NCI-H82 (cell line): ENCODE results near the gene CLK3.
"Not testable (repeated sequence)": the region's sequence is repeated elsewhere in the genome, so short reads cannot be mapped to it uniquely, and the experiment has no call there.

Source experiments
- DNase-seq: peaks from one replicate; lab custom pipeline; 2025; lab: John Stamatoyannopoulos, UW

The CLK3 gene

DNA sequence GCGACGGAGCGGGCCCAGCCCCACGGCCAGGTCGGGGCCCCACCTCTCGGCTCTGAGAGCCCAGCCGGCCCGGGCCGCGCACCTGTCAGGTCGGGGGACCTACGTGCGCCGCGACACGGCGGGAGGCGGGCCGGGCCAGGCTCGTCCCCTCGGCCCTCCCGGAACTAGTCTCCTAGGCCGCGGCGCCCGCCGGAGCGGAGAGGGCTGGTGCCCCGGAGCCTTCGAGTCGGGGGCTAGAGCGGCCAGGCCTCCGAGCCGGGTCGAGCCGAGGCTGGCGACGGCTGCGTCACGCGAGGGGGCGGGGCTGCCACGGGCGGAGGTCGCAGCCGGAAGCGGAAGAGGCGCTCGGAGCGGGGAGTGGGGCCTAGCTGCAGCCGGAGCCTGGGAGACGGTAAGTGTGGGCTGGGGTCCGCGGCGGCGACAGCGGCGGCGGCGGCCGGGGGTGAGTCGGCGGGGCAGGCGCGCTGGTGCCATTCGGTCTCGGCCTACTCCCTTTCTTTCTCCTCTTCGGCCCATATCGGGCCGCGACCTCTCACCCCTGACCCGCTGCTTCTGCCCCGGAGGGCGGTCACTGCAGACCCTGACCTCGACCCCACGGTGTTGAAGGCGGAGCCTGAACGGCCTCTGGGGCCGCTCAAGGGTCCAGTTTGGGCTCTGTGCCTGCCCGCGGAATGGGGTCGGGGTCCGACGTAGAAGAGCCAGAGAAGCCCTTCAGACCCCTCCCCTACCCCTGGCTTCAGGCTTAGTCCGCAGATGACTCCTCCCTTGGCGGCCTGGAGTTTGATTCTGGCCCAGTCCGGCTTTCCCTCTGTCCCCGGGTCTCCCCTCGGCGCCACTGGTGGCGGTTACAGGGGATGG is at the start of gene CLK3:
Gene CLK3 (plus strand): TSS at position 329 of the 858 bp plus-strand sequence. CDS start 3,361 bp downstream, outside the sequence.
- peak; percentile 98 for DNase-seq

GRCh38 chr15:74568594-74568993 is 47.0 kb upstream of the CLK3 start:
- DNase-seq: no peak

DNA sequence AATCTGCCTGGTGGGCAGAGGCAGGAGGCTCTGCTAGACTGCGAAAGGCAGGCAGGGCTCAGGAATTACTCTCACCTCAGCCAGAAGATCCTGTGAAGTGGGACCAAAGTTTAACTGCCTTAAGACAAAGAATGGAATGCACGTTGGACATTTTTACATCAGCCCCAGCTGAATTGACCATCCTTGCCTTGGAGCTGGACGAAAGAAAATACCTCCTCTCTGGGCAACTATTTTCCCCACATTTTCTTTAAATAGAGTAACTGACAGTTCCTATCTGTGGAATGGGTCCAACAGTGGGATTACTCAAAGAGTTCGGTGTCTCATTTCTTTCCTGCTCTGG is 45.9 kb upstream of the CLK3 start:
- no peak for DNase-seq

GRCh38 chr15:74571191-74571590 is 44.4 kb upstream of the CLK3 start:
- DNase-seq: no peak

- DNase-seq: peak; percentile 74
These were observed 41.6 kb upstream of the CLK3 start for GRCh38 chr15:74573987-74574386.

- DNase-seq: no peak
These were observed 37.1 kb upstream of the CLK3 start for GRCh38 chr15:74578496-74578994.

GRCh38 chr15:74579001-74579400 is 36.6 kb upstream of the CLK3 start:
- DNase-seq: no peak

DNA sequence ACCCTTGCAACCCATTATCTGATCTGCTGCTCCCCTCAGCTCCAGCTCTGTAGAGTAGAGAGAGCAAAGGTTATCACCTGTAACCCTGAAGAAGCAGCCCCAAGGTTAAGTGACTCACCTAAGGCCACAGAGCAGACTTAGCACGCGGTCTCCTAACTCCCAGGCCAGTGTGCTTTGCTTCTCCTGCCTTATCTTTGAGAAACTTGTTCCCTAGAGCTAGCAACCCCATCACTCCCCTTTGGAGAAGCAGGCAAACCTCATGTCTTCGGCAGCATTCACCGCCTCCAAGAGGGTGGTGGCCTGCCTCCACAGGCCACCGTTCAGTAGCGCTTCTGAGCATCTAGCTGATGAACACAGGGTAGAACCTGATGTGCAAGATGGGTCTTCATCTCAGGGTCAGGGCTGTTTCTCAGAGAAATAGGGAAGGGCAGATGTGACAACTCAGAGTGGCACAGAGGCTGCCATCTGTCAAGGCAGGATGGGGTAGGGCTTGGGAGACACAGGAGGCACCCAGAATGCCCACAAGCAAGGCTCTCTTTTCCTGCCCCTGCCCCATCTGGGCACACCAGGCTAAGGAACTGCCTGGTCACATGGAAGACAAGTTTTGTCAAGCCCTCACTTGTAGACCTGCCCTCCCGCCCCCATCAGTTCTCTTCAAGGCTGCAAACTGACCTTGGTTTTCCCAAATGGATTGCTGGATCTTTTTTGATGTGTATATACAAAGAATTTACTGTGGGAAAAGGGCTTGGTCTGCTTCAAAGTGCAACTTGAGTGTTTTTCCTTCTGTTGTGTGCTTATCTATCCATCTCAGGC is 34.9 kb upstream of the CLK3 start:
- DNase-seq: no peak

DNA sequence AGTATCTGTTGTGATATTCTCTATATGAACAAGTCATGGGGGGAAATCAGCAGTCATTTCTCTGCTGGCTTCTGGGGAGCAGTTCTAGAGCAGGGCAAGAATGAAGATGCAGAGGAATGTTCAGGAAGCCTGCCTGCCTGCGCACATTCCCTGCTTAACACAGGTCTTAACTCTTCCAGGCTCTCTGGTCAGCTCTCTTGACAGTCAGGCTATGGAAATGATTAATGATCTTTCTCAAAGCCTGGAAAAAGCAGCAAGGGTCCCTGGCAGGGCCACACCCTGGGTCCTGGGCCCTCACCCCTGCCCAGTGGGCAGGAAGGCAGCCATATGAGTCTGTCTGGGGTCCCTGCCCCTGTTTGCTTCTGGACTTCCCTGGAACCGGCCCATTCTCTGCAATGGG is 31.4 kb upstream of the CLK3 start:
- no peak for DNase-seq

DNA sequence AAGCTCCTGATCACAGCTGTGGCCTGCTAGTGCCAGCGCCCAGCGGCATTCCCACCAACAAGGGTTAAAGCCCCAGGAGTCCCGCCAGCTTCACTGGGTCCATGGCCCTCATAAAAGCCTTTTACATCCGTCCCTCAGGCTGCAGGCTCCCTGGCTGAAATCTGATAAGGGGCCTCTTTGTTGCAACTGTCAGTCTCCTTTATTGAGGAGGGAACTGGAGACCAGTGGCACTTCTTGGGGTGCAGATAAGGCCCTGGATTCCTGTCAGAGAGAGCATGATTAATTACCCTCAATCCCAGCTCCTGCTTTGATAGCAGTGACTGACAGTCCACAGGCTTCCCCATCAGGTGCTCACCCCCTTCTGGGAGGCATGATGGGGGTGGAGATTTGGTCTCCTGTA is 30.9 kb upstream of the CLK3 start:
- no peak for DNase-seq

DNA sequence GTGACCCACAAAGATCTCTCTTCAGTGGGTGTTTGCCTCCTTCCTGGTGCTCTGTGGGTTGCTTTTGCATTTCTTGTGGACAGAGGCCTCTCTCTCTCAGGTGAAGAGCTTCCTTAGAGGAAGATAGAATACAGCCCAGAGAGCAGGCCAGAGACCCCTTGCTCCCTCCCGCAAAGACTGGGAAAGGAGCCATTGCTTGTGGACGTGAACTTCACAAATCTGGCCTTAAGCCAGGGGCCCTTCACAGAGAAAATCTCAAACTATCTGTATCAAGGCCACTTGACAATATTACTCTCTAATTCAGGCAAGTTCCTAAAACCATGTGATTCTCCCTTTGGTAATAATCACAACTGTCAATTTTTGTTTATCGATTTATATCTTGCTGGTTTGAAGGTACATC is 30.4 kb upstream of the CLK3 start:
- no peak for DNase-seq

GRCh38 chr15:74585857-74586256 is 29.8 kb upstream of the CLK3 start:
- DNase-seq: no peak

GRCh38 chr15:74589826-74590225 is 25.8 kb upstream of the CLK3 start:
- no peak for DNase-seq

- DNase-seq: no peak
These were observed 23.4 kb upstream of the CLK3 start for GRCh38 chr15:74592222-74592621.

DNA sequence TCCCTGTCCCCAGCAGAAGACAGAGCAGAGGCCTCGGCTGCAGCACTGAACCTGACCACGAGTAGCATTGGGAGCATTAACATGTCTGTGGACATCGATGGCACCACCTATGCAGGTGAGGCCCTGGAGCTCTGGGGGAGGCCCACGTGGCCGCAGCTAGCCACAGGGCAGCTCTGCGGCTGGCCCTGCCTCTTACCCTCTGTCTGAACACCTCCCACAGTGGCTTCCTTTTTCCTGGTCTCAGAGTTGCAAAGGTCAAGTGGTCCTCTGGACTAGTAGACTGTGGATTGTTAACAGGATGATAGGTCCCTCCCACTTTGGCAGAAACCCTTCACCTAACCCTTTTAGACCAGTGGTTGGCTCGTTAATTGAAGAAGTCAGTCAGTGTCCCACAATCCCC is 22.5 kb upstream of the CLK3 start:
- DNase-seq: no peak

- DNase-seq: no peak
These were observed 21.2 kb upstream of the CLK3 start for GRCh38 chr15:74594455-74594854.

GRCh38 chr15:74595271-74595670 is 20.4 kb upstream of the CLK3 start:
- no peak for DNase-seq

DNA sequence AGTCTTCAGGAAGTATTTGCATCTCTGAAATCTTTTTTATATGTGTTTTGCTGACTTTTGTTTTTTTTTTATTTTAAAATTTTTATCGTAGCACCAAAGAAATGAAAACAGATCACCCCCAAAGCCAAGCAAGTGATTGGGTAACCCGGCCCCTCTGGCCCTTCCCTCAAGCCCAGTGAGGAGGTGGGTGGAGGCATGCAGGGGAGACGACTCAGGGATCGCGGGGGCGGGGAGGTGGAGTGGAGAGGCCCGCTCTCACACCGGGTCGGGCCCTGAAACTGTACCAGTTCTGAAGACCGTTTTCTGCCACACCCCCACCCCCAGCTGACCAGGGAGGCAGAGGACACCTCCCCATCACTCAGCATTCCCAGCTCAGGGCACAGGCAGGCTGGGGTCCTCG is 18.9 kb upstream of the CLK3 start:
- DNase-seq: not testable (repeated sequence)

DNA sequence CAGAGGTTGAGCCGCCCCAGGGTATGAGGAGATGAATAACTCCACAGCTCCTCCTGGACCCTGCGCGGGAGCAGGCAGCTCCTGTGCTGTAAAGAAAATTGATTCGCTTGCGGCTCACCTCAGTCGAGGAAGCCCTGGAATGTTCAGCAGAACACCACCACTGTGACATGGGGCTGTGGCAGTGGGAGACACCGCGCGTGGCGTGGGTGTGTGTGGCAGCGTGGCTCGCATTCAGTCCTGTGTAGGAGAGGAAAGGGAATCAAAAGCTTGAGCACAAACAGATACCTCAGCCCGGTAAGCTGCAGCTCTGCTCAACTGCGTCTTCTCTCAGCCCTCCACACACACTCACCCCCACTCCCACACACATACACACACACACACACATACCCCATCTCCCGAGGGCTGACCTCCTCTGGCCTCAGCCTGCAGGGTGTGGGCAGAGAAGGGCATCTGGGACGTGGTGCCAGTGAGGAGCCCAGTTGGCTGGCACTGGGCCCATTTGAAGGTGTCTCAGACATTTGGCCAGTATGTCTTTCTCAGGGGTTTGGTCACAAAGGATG is 18.4 kb upstream of the CLK3 start:
- not testable (repeated sequence) for DNase-seq

GRCh38 chr15:74598126-74598842 is 17.4 kb upstream of the CLK3 start:
- DNase-seq: peak; percentile 95

DNA sequence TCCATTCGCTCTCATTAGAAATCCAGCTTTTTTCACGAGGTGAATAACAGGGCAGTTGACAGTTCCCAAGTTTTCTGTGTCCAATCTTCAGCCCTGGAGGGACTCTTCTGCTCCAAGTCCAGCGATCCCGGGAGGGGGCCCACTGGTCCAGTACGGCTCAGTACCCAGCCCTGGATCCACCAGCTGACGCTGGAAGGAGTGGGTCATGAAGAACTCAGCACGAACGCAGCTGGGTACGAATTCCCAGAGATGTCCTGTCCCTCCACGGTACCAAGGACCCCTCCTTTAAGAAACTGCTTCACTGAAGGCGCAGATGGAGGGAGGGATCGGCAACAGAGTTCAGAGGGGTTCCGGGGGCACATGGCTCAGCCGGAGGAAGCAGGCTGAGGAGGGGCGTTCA is 16.5 kb upstream of the CLK3 start:
- no peak for DNase-seq
